GM18868 (cell line): ENCODE results near the gene LTB4R.
"Not testable (repeated sequence)": the region's sequence is repeated elsewhere in the genome, so short reads cannot be mapped to it uniquely, and the experiment has no call there.

Experiments used
- ATAC-seq: cut with Tn5 transposase; IDR thresholded peaks from one replicate; pipeline ENCODE4 v1.9.1; 2021; ENCODE audit warnings: mild to moderate bottlenecking, moderate library complexity; ENCODE audit not compliant: unreplicated experiment

LTB4R gene

GRCh38 chr14:24338843-24339242 lies 27.5 kb downstream of the LTB4R start:
- no peak for ATAC-seq

- ATAC-seq, result peak; percentile 95
Observed at GRCh38 chr14:24339284-24340151, 28.2 kb downstream of the LTB4R start, which contains the start of gene RIPK3. Gene RIPK3 (minus strand): TSS chr14:24339991. CDS start chr14:24339826, 165 bp downstream.

- no peak for ATAC-seq
Observed at GRCh38 chr14:24340606-24341005, 29.3 kb downstream of the LTB4R start.

DNA sequence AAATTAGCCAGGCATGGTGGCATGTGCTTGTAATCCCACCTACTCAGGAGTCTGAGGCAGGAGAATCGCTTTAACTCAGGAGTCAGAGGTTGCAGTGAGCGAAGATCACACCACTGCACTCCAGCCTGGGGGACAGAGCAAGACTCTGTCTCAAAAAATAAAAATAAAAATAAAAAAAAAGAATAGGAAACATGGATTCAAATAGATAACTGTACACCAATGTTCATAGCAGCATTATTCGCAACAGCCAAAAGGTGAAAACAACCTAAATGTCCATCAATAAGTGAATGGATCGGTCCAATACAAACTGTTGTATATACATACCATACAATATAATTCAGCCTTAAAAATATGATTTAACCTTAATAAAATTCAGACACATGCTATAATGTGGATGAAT lies 31.6 kb downstream of the LTB4R start:
- no peak for ATAC-seq

DNA sequence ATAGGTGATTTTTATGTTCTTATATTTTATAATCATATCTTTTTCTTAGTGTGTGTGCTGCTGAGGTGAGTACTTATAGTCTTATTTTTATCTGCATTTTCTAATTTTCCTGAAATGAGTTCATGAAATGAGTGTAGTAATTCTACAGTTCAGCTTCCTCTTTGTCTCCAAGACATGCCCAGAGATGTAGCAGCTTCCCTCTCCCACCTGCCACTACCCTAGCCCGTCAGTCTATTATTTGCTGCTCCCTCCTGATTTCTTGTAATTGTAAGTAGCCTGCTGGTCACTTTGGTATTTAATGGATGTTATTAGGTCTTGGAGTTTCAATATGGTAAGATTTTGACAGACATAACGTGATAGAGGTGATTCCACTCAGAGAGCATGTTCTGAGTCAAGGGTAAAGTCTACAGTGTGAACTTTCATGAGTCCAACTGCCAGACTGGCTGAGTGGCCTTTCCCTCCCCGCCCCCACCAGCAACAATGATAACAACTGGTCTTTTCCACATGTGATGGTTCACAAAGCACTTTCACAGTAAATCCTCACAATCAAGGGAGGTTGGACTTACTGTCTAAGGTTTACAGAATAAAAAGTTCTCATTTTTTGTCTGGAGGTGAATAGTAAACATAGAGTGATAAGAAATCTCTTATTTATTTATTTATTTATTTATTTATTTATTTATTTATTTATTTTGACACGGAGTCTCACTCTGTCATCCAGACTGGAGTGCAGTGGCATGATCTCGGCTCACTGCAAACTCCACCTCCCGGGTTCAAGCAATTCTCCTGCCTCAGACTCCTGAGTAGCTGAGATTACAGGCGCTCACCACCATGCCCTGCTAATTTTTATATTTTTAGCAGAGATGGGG lies 32.7 kb downstream of the LTB4R start:
- no peak for ATAC-seq

- no peak for ATAC-seq
Observed at GRCh38 chr14:24347134-24347533, 35.8 kb downstream of the LTB4R start.

DNA sequence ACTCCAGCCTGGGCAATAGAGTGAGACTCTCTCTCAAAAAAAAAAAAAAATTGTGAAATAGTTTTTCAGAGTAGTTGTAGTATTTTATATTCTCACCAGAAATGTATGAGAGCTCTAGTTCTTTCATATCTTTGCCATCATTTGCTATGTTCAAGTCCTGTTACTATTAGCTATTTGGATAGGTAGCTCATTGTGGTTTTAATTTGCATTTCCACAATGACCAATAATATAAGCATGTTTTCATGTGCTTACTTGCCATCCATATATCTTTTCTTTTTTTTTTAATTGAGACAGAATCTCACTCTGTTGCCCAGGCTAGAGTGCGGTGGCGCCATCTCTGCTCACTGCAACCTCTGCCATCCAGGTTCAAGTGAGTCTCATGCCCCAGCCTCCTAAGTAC lies 36.9 kb downstream of the LTB4R start:
- no peak for ATAC-seq

DNA sequence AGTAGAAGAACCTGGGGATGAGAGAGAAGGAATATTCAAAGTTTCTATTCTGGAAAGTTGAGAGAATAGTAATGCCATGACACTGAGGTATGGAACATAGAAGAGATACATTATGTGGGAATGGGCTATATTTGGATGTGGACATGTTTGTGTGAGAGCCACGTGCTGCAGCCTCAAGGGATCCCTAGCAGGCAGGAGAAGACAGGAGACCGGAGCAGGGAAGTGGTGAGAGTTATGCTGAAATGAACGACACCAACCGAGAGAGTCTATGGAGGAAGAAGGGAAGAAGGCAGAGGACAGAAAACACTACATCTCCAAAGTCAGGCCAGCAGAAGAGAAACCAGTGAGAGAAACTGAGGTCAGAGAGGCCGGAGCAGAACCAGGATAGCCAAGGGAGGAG lies 38.4 kb downstream of the LTB4R start:
- no peak for ATAC-seq

GRCh38 chr14:24351517-24351916 lies 40.2 kb downstream of the LTB4R start:
- ATAC-seq, result no peak

GRCh38 chr14:24353559-24354481 lies 42.5 kb downstream of the LTB4R start:
- ATAC-seq, result no peak

DNA sequence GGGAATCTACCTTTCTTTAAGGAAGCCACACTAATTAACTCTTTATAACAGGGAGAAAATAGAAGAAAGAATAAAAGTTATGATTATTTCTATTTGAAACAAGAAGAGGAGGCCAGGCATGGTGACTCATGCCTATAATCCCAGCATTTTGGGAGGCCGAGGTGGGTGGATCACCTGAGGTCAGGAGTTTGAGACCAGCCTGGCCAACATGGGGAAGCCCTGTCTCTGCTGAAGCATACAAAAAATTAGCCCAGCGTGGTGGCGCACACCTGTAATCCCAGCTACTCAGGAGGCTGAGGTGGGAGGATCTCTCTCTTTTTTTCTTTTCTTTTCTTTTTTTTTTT lies 43.2 kb downstream of the LTB4R start:
- not testable (repeated sequence) for ATAC-seq

DNA sequence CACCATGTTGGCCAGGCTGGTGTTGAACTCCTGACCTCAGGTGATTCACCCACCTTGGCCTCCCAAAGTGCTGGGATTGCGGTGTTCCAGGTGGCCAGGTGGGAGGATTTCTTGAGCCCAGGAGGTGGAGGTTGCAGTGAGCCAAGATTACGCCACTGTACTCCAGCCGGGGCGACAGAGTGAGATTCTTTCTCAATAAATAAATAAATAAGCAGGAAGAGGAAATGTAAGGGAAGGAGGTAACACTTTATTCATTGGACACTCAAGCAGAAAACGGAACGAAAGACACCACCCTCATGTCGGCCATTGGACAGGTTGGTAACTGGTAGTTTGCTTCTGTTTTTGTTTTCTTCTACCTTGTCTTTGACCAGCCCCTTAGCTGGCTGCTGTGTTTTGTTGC lies 43.7 kb downstream of the LTB4R start:
- no peak for ATAC-seq

DNA sequence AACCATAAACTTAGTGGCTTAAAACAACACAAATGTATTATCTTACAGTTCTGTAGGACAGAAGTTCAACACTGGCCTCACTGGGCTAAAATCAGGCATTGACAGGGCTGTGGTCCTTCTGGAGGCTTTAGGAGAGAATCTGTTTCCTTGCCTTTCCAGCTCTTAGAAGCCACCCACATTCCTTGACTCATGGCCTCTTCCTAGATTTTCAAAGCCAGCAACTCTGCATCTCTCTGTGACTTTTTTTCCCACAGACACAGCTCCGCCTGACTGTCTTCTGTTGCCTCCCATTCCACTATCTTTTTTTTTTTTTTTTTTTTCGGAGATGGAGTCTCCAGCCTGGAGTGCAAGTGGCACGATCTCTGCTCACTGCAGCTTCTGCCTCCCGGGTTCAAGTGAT lies 44.9 kb downstream of the LTB4R start:
- ATAC-seq, result no peak

- no peak for ATAC-seq
Observed at GRCh38 chr14:24360281-24360680, 49.0 kb downstream of the LTB4R start.

DNA sequence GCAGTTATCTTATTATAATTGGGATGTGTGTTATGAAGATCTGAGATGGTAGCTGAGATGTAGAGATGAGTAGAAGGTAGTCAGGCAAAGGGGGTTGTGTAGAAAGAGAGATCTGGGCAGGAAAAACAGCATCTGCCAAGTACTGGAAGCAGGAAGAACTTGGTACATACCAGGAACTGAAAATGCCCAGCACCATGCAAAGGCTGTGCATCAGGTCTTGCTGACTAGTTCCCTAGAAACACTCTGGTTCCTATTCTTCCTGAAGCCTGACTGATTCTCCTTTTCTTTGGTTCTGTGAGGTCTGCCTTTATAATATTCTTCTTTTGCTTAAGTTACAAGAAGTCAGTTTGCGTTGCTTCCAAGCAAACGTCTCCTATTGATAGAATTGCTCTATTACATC lies 50.0 kb downstream of the LTB4R start:
- no peak for ATAC-seq

DNA sequence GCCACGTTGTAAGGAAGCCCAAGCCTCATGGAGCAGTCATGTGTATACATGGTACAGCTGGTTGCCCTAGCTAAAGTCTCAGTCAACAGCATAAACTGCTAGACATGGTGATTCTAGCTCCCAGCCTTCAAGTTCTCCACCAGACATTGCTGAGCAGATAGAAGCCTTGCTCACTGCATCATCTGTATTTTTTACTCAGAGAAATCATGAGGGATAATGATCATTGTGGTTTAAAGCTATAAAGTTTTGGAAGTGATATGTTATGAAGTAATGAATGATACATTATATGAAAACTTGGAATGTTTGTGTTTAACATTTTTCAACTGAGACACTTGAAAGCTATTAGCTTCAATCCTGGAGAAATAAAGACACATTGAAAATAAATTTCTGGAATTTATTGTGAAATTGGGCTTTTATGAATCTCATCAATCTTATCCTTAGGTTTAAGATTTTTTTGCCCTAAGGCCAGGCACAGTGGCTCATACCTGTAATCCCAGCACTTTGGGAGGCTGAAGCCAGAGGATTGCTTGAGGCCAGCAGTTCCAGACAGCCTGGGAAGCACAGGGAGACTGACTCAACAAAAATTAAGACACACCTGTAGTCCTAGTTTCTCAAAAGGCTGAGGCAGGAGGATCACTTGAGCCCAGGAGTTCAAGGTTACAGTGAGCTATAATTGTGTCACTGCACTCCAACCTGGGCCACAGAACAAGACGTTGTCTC lies 51.1 kb downstream of the LTB4R start:
- no peak for ATAC-seq

DNA sequence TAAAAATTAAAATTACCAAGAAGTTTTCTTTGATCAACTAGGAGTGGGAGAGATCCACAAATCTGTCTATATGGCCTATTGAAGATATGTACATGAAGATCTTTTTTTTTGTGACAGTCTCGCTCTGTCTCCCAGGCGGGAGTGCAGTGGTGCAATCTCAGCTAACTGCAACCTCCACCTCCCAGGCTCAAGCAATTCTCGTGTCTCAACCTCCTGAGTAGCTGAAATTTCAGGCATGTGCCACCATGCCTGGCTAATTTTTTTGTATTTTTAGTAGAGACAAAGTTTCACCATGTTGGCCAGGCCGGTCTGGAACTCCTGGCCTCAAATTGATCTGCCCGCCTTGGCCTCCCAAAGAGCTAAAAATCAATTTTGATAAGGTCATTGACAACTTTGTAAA lies 52.1 kb downstream of the LTB4R start:
- no peak for ATAC-seq

DNA sequence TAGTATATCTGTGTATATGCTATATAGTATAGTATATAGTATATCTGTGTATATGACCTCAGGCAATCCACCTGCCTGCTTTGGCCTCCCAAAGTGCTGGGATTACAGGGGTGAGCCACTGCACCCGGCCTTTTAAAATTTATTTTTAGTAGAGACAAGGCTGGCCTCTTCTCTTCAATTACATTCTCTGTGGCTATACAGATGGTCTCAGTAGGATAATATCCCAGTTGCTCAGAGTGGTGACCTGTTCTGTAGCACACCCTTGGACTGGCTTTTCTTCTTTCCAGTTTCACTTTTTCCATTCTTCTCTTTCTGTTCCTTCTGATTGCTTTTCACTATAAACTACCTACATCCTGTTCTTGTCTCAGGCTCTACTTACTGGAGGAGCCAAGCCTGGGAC lies 53.5 kb downstream of the LTB4R start:
- no peak for ATAC-seq

DNA sequence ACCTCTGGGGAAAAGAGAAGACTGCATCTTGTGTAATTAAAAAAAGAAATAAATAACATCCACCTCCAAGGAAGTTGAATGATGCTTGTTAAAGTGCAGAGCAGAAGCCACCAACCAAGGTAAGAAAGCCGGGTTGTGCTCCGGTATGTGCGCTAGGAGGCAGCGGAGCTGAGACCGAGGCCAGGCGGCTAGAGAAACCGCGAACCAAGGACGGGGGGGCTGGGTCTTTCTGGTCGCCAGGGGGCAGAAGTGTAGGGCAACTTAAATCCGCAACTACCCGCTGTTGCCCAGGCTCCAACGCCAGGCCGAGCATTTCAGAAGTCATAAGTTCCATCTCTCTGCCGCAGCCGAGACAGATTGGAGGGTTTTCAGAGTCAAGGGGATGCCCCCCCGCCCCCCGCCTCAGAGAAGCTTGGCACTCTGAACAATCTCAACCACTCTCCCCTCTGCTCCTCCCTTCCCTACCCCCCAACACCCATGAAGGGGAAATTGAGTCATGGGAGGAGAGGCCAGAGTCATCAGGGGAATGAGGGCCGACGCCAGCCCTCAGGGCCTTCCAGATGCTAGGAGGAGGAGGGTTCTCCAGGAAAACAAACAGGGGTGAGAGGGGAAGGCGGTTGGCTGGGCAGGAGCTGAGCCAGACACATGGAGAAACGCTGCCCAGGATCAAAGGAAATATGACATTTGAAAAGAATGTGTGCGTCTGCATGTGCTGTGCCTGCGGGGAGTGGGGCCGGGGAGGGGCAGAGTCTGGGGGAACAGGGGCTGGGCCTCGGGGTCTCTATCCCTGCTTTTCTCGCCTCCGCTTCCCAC lies 54.5 kb downstream of the LTB4R start:
- peak; percentile 44 for ATAC-seq

DNA sequence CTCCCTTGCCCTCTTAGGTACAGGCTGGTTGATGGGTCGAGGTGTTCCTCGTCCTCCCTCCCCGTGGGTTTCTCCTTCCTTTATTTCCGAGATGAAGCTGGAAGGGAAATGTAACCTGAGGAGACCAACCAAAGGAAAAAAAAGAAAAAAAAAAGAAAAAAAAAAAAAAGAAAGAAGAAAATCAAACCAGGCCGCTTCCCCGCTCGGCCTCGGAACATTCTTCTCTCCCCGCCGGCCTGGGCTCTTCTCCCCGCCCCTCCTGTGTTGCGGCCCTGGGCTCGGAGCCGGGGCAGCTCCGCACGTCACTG lies 55.1 kb downstream of the LTB4R start:
- no peak for ATAC-seq
